Right lobe of liver (tissue), 4 donors: Measurements from ENCODE around the gene ATP1B3.
A peak's percentile ranks its signal among the peaks of the same experiment; 100 is the strongest.

Experiments
- CTCF ChIP-seq, 4 donors: fragments of 200-600 bp in 3 of 4; fragments of 450-650 bp in 1 of 4; IDR thresholded peaks; one replicate each; pipeline versions ENCODE4 v1.5.1 to v1.8.0; 2016 to 2022; ENCODE audit warnings: antibody characterized with exemption in 4 of 4, mild to moderate bottlenecking in 2 of 4
- POLR2A ChIP-seq: fragments of 450-650 bp; IDR thresholded peaks from one replicate; pipeline ENCODE4 v1.6.1; 2017; ENCODE audit warnings: antibody characterized with exemption, mild to moderate bottlenecking
- donor health status: DM: no; HTN: no; CAD: no.
- donor health status: DM: no; HTN: no; CAD: no.
- donor health status: DM: no; HTN: yes; CAD: no.

DNA sequence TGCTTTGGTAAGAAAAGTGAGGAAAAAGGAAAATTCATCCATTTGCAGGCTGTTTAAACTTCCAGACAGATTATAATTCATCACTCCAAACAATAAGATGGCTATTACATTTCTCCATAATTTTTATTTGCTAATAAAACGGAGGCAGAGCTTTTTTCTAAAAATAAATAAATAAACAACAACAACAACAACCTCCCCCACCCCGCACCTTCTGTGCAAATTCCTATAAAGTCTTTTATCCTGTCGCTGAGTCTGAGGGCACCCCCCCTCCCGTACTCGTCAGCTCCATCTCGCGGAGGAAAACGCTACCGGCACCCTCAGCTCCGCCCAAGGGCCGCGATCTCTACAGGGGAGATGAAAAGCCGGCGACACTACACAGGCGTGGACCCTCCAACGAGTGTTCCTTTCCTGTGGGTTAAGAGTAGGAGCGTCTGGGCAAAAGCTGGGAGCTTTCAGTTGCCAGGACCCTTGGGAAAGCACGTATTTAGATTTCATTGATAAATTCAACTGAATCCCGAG, 1.0 kb upstream of the ATP1B3 start:
- TF ChIP-seq CTCF (IDR thresholded peaks at IDR 0.05) (peak; percentile 60 to 88 (median 86)), POLR2A (no peak)
